ENCODE results near the gene NSG1. TPM values are rescaled to one million over a fixed set of nuclear protein-coding genes. Genes with fewer than 3 reads are reported as not detected.

Gene NSG1
- total RNA-seq, 1 experiment from 2014 or later: 1.3 TPM

DNA sequence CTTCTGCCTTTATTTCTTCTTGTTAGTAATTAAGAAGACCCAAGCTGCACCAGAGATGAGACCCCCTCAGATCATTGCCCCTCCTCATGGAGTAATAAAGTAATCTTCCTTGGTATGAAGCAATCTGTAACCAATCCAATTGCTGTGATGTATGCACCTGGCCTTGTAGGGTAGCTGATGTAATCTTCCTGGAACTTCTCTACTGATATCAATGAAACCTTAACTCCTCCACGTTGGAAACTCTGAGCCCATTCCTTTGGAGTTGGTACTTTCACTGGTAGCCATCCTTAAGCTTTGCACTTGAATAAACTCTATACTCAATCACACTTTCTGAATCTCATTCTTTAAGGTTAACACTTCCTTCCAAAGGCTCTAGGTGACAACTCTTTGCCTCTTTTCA is 31.6 kb upstream of the NSG1 start:
- no peak overlapping the region for H3K27ac ChIP-seq (ENCODE audit: low read depth, low read length, poor library complexity, severe bottlenecking)
- H3K4me1 ChIP-seq (ENCODE audit: insufficient read depth, low read length, poor library complexity, severe bottlenecking): peaks cover 13% of the 10 kb centered on the region
- H3K9me3 ChIP-seq (ENCODE audit: low read depth, low read length, poor library complexity, severe bottlenecking): no peaks in the 10 kb centered on the region
- intact Hi-C loops (cut with micrococcal nuclease; ENCODE audit: unreplicated experiment): no loop called here
- no peaks in the 10 kb centered on the region for H3K36me3 ChIP-seq (ENCODE audit: insufficient read depth, low read length, poor library complexity, severe bottlenecking)
- no TSS peak for BruUV-seq (replicated peaks)
- ChIA-PET POLR2A (ENCODE audit: low non-redundant PET) (interaction anchor here (0.6 kb wide), 1 partner anchor 65 kb away, joined by 6 read pairs; the partner anchor contains the start of genes LYAR and ZBTB49), CTCF (no interaction called here)
- no peaks in the 10 kb centered on the region for H3K27me3 ChIP-seq (replicated peaks; ENCODE audit: insufficient read depth, low read depth, low read length, poor library complexity)
- DNase-seq (ENCODE audit: low spot score): no peak
- TF ChIP-seq EZH2 (IDR thresholded peaks at IDR 0.05; ENCODE audit: borderline replicate concordance, low read depth, low read length, poor library complexity, severe bottlenecking): no peak
- TF ChIP-seq, protein P1, sequence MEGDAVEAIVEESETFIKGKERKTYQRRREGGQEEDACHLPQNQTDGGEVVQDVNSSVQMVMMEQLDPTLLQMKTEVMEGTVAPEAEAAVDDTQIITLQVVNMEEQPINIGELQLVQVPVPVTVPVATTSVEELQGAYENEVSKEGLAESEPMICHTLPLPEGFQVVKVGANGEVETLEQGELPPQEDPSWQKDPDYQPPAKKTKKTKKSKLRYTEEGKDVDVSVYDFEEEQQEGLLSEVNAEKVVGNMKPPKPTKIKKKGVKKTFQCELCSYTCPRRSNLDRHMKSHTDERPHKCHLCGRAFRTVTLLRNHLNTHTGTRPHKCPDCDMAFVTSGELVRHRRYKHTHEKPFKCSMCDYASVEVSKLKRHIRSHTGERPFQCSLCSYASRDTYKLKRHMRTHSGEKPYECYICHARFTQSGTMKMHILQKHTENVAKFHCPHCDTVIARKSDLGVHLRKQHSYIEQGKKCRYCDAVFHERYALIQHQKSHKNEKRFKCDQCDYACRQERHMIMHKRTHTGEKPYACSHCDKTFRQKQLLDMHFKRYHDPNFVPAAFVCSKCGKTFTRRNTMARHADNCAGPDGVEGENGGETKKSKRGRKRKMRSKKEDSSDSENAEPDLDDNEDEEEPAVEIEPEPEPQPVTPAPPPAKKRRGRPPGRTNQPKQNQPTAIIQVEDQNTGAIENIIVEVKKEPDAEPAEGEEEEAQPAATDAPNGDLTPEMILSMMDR (conservative IDR thresholded peaks at IDR 0.05; ENCODE audit: low read depth, low read length): no peak
- no peak overlapping the region for H3K4me3 ChIP-seq (ENCODE audit: low read depth, low read length, poor library complexity, severe bottlenecking)

DNA sequence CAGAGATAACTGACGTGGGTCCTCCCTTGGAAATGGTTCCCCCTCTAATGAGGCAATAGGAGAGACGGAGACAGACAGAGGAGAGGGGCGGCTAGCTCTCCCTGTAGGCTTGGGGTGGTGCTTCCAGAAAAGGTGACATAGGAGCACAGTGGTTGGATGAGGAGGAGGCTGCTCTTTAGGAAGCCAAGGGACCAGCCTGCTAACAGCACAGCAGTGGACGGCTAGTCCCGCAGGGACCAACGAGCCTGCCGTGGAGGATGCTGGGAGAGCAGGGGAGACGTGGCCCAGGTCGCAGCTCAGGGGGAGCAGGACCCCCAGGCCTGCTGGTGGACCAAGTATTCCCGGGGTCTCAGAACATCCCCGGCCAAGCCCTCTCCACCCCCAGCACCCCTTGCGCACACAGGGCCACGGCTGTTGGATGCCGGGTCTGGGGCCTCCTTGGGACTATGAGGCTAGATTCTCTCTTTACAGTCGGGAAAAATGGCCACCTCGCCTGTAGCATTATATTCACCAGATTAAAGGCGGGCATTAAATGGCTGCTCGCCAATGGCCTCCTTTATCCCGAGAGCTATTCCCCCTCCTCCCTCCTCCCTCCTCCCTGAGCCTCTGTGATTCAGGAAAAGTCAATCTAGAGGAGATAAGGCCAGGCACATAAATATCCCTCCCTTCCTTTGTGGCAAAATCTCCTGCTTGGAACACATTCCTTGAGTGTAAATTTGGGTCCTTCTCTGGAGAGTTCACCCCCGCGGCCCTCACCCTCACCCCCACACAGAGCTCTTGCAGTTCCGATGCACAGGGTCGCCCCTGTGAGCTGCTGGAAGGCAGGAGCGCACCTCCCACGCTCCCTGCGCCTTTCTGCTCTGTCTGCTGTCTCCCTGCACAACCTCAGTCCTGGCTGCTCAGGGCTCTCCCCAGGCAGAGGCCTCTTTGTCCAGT is 30.5 kb upstream of the NSG1 start:
- intact Hi-C loops (cut with micrococcal nuclease; ENCODE audit: unreplicated experiment): no loop called here
- ChIA-PET POLR2A (ENCODE audit: low non-redundant PET) (no interaction called here), CTCF (no interaction called here)
- no TSS peak for BruUV-seq (replicated peaks)
- H3K36me3 ChIP-seq (ENCODE audit: insufficient read depth, low read length, poor library complexity, severe bottlenecking): no peaks in the 10 kb centered on the region
- TF ChIP-seq EZH2 (IDR thresholded peaks at IDR 0.05; ENCODE audit: borderline replicate concordance, low read depth, low read length, poor library complexity, severe bottlenecking): no peak
- TF ChIP-seq, protein P1 (conservative IDR thresholded peaks at IDR 0.05; ENCODE audit: low read depth, low read length): no peak
- H3K4me1 ChIP-seq (ENCODE audit: insufficient read depth, low read length, poor library complexity, severe bottlenecking): peaks cover 13% of the 10 kb centered on the region
- no peak overlapping the region for H3K27ac ChIP-seq (ENCODE audit: low read depth, low read length, poor library complexity, severe bottlenecking)
- no peak overlapping the region for H3K4me3 ChIP-seq (ENCODE audit: low read depth, low read length, poor library complexity, severe bottlenecking)
- H3K27me3 ChIP-seq (replicated peaks; ENCODE audit: insufficient read depth, low read depth, low read length, poor library complexity): no peaks in the 10 kb centered on the region
- no peaks in the 10 kb centered on the region for H3K9me3 ChIP-seq (ENCODE audit: low read depth, low read length, poor library complexity, severe bottlenecking)
- DNase-seq (ENCODE audit: low spot score): peak; percentile 18

DNA sequence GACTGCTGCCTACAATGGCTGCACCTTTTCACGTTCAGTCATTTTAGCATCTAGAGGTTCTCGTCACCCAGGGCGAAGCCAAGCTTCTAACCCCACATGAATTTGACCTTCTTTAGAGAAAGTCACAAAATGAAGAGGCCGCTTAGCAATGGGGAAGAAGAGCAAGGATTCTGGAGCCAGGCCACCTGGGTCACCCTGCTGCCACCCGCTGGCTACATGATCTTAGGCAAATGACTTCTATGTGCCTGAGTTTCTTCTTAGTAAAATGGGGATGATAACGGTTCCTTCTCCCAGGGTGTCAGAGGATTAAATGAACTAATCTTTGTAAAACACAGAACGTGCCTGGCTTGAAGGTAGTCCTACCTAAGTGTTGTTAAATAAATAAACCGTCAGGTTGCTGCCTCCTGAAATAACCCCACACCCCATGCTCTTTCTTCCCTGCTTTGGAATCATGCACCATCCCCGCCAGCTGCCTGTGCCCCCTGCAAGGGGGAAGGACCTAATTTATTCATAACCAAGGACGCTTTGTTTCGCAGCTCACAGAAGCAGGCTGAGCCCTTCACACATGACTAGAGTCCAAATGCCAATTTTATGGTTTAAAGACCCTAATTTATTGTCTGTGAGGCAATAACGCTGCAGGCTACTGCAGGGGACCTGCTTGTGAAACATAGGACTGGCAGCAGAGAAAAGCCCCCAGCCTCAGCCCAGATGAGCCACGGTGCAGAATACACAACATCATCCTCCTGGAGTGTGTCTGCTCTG is 28.6 kb upstream of the NSG1 start:
- ChIA-PET POLR2A (ENCODE audit: low non-redundant PET) (no interaction called here), CTCF (no interaction called here)
- no peaks in the 10 kb centered on the region for H3K27me3 ChIP-seq (replicated peaks; ENCODE audit: insufficient read depth, low read depth, low read length, poor library complexity)
- BruUV-seq (replicated peaks): no TSS peak
- H3K4me1 ChIP-seq (ENCODE audit: insufficient read depth, low read length, poor library complexity, severe bottlenecking): peaks cover 13% of the 10 kb centered on the region
- TF ChIP-seq, protein P1 (conservative IDR thresholded peaks at IDR 0.05; ENCODE audit: low read depth, low read length): no peak
- TF ChIP-seq EZH2 (IDR thresholded peaks at IDR 0.05; ENCODE audit: borderline replicate concordance, low read depth, low read length, poor library complexity, severe bottlenecking): no peak
- H3K9me3 ChIP-seq (ENCODE audit: low read depth, low read length, poor library complexity, severe bottlenecking): no peaks in the 10 kb centered on the region
- no peaks in the 10 kb centered on the region for H3K36me3 ChIP-seq (ENCODE audit: insufficient read depth, low read length, poor library complexity, severe bottlenecking)
- no peak overlapping the region for H3K4me3 ChIP-seq (ENCODE audit: low read depth, low read length, poor library complexity, severe bottlenecking)
- H3K27ac ChIP-seq (ENCODE audit: low read depth, low read length, poor library complexity, severe bottlenecking): no peak overlapping the region
- DNase-seq (ENCODE audit: low spot score): peak; percentile 73
- intact Hi-C loops (cut with micrococcal nuclease; ENCODE audit: unreplicated experiment): no loop called here

Measured in A673 (cell line).